ENCODE measurements around the gene CRACR2B.

The CRACR2B gene

GRCh38 chr11:830295-831117, 2.8 kb downstream of the CRACR2B start:
- TF ChIP-seq POLR2A (IDR thresholded peaks at IDR 0.05; ENCODE audit: low read depth, low read length) = no peak
- DNase-seq (ENCODE audit: insufficient read length, low spot score) (no peak), FAIRE-seq (no peak)

GRCh38 chr11:831118-831864, 3.6 kb downstream of the CRACR2B start:
- peak; percentile 25; the same call in 1 of the 2 replicates for TF ChIP-seq POLR2A (IDR thresholded peaks at IDR 0.05; ENCODE audit: low read depth, low read length)
- DNase-seq (ENCODE audit: insufficient read length, low spot score) (peak; percentile 97), FAIRE-seq (peak; percentile 45)

- FAIRE-seq = no peak
- no peak for TF ChIP-seq POLR2A (IDR thresholded peaks at IDR 0.05; ENCODE audit: low read depth, low read length)
Measured at GRCh38 chr11:831961-832528, 4.3 kb downstream of the CRACR2B start.

GRCh38 chr11:832529-833113, 4.9 kb downstream of the CRACR2B start, which contains the start of gene CD151:
TSS of gene CD151 (plus strand) at chr11:832952. CDS start at chr11:836070, 3,118 bp downstream.
- TF ChIP-seq POLR2A (IDR thresholded peaks at IDR 0.05; ENCODE audit: low read depth, low read length) = peak; percentile 58; the same call in 1 of the 2 replicates
- no peak for DNase-seq (ENCODE audit: insufficient read length, low spot score)
- no peak for FAIRE-seq

More at GRCh38 chr11:831961-832528, 4.3 kb downstream of the CRACR2B start:
- no peak for DNase-seq (ENCODE audit: insufficient read length, low spot score)

- FAIRE-seq = no peak
- DNase-seq (ENCODE audit: insufficient read length, low spot score) = no peak
- peak; percentile 20; the same call in 1 of the 2 replicates for TF ChIP-seq POLR2A (IDR thresholded peaks at IDR 0.05; ENCODE audit: low read depth, low read length)
Measured at GRCh38 chr11:833114-833791, 5.5 kb downstream of the CRACR2B start.

GRCh38 chr11:833849-834311, 6.2 kb downstream of the CRACR2B start:
- no peak for DNase-seq (ENCODE audit: insufficient read length, low spot score)
- no peak for FAIRE-seq
- TF ChIP-seq POLR2A (IDR thresholded peaks at IDR 0.05; ENCODE audit: low read depth, low read length) = no peak

- FAIRE-seq = no peak
- TF ChIP-seq POLR2A (IDR thresholded peaks at IDR 0.05; ENCODE audit: low read depth, low read length) = peak; percentile 29; the same call in 1 of the 2 replicates
- DNase-seq (ENCODE audit: insufficient read length, low spot score) = peak; percentile 94
Measured at GRCh38 chr11:834371-835316, 6.9 kb downstream of the CRACR2B start.

- TF ChIP-seq POLR2A (IDR thresholded peaks at IDR 0.05; ENCODE audit: low read depth, low read length) = no peak
- FAIRE-seq (no peak), DNase-seq (ENCODE audit: insufficient read length, low spot score) (no peak)
Measured at GRCh38 chr11:836274-836673, 8.6 kb downstream of the CRACR2B start.

GRCh38 chr11:836700-837099, 9.0 kb downstream of the CRACR2B start:
- FAIRE-seq = no peak
- TF ChIP-seq POLR2A (IDR thresholded peaks at IDR 0.05; ENCODE audit: low read depth, low read length) = no peak
- no peak for DNase-seq (ENCODE audit: insufficient read length, low spot score)

- FAIRE-seq (no peak), DNase-seq (ENCODE audit: insufficient read length, low spot score) (no peak)
- TF ChIP-seq POLR2A (IDR thresholded peaks at IDR 0.05; ENCODE audit: low read depth, low read length) = no peak
Measured at GRCh38 chr11:837189-837989, 9.7 kb downstream of the CRACR2B start.

GRCh38 chr11:837990-838307, 10.2 kb downstream of the CRACR2B start:
- FAIRE-seq (no peak), DNase-seq (ENCODE audit: insufficient read length, low spot score) (no peak)
- no peak for TF ChIP-seq POLR2A (IDR thresholded peaks at IDR 0.05; ENCODE audit: low read depth, low read length)

All from H54 (cell line).